CD4-positive, alpha-beta T cell treated with Interferon alpha-2 for 1 hour (primary cell): Measurements from ENCODE around the gene PACS2.
"Not testable (repeated sequence)": the region's sequence is repeated elsewhere in the genome, so short reads cannot be mapped to it uniquely, and the experiment has no call there.

ENCODE experiments used
- DNase-seq, 2 donors: peaks; one replicate each; pipeline ENCODE4 v3.0.0-alpha.2; 2020 to 2022

Gene PACS2

DNA sequence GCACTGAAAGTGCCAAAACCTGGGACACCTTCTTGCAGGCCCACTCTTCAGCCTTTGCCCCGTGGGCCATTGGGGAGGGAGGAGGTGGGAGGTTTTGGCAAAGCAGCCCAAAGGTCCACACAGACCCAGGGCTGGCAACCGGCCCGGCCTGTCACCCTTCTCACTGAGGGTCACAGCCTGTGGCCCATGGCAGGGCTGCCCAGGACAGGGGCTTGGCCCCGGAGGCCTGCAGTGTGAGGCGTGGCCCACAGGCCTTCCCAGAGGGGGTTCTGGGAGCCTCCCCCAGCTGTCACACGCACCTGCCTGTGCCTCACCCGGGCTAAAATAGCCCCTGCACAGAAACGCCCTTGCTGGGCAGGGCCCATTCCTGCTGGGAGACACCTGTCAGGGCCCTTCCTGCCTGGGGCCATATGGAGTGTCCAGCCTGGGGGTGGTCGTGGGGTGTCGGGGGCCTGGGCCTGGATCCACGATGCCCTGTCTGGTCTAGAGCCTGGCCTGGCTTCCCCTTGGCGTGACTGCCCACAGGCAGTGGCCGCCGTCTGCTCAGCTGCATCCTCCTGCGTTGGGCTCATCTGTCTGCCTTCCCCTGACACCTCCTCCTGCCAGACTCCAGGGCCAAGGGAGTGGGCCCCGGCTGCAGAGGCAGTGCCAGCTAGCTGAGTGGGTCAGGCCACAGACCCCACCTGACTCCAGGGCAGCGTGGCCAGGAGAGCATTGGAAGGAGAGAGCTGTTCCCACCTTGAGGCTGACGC lies 19.2 kb downstream of the PACS2 start:
- no peak for DNase-seq

DNA sequence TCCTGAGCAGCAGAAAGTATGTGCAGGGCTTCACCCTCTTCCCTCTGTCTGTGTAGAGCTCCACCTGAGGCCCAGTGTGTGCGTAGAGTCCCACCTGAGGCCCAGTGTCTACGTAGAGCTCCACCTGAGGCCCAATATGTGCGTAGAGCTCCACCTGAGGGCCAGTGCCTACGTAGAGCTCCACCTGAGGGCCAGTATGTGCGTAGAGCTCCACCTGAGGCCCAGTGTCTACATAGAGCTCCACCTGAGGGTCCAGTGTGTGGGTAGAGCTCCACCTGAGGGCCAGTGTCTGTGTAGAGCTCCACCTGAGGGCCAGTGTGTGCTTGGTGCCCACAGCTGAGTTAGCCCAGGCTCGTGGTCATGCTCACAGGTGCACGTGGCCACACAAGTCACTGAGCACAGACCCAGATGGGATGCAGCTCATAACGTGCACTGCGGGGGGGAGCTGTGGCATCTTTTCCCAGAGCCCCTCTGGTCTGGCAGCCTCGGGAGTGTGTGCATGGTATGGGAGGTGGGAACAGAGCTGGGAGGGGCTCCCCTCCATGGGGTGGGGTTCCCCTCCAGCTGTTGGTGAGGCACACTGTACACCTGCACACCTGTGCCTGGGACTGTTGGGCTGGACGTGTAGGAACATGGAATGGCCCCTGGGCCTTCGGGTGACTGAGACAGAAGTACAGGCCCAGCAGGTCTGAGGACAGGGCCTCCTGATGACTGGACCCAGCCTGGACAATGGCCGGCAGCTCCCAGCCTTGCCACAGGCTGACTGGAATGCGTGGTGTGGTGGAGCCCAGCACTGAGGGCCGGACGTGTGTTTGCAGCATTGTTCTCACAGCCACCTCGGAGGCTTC lies 20.1 kb downstream of the PACS2 start:
- no peak for DNase-seq

DNA sequence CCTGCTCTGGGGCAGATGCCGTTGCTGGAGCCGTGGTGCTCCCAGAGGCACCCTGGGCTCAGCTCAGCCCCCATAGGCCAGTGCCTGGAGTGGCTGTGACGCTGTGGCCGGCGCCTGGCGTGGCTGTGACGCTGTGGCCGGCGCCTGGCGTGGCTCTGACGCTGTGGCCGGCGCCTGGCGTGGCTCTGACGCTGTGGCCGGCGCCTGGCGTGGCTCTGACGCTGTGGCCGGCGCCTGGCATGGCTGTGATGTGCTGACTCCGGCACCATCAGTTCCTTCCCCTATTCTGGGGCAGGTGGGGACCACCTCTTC lies 20.6 kb downstream of the PACS2 start:
- not testable (repeated sequence) for DNase-seq

DNA sequence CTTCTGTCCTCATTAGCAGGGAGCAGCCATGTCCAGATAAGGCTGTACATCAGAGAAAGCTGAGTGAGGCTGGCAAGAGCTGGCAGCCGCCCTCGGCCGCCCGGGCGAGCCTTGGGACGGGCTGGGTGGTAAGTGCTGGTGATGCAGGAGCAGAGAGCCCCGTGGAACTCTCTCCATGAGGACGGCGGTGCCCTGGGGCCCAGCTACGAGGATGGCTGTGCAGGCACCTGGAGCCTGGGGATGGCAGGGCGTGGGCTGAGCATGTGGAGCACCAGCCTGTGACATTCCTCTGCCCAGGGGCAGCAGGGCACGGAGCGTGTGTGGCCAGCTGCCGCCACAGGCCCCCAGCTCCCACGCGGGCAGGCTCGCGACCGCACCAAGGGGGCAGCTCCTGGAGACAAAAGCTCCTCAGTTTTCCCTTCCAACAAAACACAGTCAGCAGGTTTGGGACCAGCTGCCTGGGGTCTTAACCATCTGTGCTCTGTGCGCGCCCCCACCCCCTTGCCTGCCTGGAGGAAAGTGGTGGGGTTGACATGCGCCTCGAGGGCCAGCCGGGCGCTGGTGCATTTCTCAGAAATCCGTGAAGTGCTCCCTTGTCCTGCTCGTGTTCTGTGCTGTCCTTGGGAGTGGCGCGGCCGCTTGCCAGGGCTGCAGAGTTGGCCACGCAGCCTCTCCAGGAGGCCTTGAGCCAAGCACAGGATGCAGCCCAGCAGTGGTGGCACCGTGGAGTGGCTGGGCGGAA lies 21.4 kb downstream of the PACS2 start:
- DNase-seq, result no peak

DNA sequence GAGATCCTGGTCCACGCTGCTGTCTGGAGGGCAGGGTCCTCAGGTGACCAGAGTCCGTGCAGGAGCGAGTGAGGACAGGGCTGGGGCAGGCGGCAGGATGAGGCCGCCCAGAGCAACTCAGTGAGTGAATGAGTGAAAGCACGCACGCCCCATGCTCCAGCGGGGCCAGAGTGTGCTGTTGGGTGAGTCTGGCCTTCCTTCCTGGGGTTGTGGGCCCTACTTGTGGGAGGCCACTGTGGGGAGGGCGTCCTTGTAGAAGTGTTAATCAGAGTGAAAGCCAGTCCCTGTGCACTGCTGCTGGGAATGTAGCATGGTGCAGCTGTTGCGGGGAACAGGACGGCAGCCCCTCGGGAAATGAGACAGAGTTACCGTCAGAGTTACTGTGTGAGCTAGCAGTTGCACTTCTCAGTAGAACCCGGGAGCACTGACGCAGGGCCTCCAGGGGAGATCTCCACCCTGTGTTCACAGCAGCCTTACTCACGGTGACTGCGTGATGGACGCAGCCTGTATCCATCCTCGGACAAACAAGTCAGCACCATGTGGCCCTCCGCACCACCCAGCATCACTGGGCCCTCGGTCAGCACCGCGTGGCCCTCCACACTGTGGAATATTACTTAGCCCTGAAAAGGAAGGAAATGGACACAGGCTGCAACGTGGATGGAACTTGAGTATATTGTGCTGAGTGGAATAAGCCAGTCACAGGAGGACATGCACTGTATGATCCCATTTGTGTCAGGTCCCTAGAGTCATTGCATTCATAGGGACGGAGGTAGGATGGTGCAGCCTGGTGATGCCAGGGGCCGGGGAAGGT lies 22.1 kb downstream of the PACS2 start:
- no peak for DNase-seq

DNA sequence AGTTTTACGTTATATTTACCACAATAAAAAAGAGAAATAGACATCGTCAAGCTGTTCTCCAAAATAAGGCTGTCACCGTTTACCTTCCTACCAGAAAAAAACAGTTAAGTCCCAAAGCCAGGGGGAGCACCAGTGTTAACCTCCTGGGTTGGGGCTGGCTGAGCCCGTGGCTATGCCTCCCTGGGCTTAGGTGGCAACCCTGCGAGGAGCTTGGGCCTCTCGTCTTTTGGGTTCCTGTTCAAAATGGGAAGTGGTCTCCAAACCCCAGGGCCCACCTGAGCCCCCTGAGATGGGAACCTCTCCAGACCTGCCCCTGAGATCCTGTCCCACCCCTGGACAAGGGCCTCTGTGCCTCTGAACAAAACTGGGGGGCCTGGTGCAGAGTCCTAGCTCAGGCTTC lies 22.9 kb downstream of the PACS2 start:
- DNase-seq, result no peak

DNA sequence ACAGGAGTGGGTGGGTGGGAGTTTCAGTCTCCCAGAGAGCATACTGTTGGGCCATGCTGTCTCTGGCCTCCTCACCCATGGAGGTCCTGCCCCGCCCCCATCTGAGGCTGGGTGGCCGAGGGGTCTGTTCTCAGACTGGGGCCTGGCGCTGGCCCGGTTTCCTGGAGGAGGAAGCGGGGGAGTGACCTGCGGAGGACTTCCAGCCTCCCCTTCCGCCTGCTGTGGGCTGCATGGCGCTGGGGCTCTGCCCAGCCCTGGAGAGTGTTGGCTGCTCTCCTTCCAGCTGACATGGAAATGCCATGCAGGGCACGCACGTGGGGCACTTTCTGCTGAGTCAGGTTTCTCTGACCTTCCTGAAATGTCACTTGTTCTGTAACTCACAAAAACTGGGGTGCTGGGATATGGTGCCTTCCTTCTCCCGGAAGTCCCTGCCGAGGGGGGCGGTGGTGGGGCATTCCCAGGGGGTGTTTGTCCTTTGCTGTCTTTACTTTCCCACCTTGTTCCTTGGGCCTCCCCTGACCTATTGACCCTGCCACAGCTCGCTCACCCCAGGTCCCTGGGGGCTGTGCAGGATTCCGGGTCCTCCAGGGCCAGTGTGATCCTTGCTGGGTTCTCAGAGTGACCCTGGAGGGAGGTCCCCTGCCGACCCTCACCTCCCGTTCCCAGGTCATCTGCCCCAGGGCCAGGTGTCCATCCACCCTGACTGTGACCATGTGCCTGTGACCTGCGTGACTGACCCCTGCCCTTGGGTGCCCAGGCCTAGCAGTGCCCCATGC lies 23.6 kb downstream of the PACS2 start:
- no peak for DNase-seq

DNA sequence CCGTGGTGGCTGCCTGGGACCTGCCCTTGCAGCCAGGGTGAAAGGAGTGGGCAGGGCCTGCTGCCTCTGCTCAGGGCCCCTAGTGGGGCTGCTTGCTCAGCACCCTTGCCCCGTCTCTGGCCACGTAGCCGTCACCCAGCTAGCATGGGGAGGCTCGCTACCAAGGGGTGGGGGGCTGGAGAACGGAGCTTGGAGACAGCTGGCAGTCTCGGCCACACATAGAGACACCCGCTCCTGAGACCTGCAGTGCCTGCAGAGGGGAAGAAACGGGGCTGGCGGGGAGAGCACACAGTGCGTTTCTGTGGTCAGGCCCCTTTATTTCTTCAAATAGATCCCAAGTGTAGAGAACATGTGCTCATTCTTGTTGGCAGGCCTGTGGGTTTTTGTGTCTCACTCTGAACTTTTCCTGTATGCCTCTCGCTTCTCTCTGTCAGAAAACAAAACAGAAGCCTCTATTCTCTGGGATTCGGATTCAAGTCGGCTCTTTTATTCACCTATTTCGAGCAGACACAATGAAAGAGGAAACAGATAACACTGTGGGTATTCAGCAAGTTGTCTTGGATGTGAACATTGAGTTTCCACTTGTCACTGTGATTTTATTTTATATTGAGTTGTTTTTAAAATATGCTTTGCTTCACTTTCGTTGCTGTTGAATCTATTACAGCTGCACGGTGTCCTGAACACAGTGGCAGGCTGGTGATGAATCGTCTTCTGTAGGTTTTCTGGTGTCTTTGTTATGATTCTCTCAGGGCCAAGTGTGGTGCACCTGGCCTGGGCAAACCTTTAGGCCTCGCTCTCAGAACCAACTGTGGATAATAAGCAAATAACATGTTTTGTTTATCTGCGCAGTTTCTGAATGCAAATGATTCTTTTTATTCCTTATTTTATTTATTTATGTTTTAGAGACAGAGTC lies 26.5 kb downstream of the PACS2 start:
- no peak for DNase-seq

DNA sequence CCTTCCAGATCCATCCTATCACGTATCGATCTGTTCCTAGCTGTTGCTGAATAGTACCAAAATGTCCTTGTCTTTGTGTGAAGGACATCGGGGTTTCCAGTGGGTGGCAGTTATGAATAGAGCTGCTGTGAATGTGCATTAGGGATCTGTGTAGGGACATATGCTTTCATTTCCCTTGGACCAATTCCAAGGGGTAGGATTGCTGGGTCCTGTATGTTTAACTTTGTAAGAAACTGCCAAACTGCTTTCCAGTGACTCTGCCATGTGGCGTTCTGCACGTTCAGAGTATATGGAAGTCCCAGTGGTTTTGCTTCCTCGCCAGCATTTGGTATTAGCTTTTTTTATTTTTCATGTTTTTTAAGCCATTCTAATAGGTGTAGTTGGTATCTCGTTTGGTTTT lies 28.6 kb downstream of the PACS2 start:
- no peak for DNase-seq

DNA sequence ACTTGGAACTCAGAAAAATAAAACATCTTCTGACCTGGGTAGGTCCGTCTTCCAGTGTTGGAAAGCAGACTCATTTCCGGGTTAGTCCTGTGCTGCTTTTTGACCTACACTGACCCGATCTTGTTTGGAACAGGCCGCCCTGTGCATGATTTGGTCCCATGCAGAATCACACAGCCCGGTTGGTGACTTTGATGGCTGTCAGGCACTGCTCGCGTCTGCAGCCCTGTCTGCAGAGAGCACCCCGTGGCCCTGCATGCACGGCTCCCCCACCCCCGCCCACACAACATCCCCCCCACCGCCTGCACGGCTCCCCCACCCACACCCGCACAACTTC lies 31.6 kb downstream of the PACS2 start:
- DNase-seq, result no peak

DNA sequence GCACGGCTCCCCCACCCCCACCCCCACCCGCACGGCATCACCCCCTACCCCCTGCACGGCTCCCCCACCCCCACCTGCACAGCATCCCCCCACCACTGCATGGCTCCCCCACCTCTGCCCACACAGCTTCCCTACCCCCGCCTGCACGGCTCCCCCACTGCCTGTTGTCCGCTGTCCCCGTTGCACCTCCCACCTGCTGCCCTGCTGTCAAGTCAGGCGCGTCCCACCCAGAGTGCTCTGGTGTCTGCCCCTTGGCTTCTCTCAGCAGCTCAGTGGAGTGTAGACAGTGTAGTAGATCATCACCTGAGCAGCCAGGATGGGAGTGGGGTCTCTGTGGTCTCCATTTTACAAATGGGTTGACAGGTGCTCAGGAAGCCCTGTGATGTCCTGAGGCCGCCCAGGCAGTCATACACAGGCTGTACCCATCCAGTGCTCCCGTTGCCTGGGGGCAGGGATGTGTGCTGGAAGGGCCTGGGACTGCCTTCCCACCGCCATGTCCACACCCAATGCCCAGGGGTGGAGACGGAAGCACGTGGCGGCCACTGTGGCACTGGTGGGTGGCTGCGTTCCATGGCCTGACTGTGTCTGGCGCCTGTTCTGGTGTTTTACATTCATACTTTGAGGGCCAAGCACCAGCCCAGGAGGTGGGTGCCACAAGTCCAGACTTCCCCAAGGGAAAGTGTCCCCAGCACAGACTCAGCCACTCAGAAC lies 32.5 kb downstream of the PACS2 start:
- no peak for DNase-seq

DNA sequence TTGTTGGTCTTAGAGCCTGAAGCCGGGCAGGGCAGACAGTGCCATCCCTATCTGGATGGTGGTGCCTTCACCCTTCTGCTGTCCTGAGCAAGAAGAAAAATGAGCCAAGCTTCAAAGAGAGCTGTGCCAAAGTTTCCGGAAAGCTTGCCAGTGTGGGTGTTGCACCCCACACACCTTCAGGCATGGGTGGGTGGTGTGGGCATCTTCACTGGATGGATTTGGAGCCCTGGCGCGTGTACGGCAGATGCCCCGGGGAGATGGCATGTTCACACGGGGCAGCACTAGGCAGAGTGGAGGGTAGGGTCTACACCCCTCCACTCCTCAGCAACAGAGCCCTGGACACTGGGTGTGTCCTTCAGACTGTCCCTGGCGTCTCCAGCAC lies 33.0 kb downstream of the PACS2 start:
- DNase-seq, result no peak

DNA sequence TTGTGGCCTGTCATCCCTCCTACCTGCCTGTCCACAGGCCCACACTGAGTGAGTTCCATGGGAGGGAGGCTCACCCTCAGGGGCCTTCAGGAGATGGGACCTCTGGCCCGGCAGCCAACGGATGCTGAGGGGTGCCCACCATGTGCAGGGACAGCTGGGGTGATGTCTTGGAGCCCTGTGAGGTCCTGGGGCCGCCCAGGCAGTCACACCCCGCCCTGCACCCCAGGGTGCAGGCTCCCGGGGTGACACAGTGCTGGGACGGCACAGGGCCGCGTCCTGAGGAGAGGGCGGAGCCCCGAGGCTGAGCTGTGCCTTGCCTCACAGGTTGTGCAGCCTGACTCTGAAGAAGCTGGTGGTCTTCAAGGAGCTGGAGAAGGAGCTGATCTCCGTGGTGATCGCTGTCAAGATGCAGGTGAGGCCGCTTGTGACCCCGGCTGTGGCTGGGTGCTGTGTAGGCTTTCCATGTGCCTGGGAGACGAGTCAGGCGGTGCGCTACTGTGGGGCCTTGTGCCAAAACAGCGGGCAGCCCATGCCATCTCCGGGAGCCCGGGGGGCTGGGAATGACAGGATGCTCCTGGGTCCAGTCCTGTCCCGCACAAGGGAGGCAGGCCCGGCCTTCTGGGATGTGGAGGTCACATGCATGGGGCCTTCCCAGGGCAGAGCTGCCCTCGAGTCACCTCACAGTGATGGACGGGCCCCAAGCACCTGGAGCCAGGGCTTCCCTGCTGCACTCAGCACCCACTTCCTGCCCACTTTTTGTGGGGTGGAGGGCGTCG lies 33.8 kb downstream of the PACS2 start:
- DNase-seq, result no peak

DNA sequence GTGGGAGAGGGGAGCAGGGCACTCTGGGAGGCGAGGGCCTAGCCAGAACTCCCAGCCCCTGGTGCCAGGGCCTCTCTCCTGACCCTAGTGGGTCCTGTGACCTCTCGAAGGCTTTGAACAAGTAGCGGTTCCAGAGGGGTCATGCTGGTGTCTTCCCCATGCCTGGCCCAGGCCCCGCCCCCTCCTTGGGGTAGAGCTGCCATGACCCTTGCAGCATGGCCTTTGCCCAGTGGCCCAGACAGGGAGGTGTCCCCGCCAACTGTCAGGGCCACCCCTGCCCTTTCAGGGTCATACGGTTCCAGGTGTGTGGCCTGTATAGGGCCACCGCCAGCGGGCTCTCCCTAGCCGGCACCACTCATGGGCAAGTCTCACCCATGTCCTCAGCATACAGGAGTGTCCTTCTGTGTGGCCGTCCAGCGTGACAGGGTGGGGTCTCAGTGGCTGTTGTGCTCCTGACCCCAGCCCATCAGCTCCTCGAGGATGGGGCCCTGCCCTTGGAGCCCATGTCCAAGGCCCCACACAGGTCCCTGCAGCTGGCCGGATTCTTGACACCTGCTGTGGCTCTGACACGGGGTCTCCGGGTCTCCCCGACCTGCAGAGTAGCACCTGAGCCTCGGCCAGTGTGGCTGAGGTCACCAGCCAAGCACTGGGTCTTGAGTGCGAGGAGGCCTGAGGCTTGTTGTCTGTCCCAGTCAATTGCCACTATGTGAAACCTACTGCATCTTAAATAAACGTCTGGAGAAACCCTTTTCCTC lies 34.6 kb downstream of the PACS2 start:
- no peak for DNase-seq

DNA sequence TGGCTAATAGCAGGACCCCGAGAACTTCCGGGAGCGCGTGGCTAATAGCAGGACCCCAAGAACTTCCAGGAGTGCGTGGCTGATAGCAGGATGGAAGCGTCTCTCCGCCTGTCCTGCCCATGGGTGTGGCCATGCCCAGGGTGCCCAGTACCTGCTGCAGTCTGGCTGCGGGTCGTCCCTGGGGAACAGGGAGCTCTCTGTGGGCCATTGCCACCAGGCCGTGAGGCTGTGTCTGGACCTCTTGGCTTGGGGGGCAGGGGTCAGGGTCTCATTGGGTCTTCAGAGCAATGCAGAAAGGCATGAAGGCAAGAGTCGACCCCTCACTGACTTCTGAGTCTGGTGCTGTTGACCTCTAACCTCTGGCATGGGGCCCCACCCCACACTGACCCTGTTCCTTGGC lies 35.4 kb downstream of the PACS2 start:
- DNase-seq, result no peak

DNA sequence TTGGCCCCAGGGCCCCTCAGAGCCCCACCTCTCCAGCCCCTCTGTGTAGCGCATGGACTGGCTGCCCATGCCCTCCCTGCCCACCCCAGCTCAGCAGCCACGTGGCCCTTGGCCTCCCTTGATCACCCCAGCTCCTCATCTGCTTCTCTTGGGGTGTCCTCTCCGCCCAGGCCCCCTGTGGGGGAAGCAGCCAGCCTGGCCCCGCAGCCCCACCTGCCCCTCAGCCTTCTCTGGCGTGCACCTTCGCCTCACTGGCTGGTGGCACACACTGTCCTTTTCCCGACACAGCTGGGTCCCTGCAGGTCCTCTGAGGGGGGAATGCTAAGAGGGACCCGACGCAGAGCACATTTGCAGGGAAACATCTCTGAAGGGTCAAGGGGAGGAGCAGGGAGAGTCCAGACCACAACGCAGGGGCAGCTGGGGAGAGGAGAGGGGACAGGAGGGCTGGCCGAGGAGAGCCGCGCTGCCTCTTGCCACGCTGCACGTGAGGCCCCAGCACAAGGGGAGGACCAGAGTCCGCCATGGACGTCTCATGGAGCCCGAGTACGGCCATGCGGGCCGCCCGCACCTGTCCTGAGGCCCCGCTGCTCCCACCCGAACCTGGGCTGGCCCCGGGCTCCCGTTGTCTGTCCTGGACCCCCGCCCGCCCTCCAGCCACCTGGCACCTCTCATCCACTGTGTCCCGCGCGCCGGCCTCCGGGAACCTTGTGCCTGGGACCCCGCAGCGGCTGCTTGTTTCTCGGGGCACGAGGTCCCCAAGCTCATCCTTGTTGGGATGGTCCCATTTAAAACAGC lies 36.1 kb downstream of the PACS2 start:
- no peak for DNase-seq

DNA sequence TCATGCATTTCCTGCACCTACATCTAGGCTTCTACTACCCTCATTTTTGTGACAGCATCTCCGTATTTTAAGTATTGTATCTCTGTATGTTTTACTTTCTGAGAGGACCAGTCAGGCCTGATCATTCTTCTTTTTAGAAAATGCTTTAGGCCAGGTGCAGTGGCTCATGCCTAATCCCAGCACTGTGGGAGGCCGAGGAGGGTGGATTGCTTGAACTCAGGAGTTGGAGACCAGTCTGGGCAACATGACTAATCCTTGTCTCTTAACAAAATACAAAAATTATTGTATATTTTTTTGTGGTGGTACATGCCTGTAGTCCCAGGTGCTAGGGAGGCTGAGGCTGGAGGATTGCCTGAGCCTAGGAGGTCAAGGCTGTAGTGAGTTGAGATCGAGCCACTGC lies 36.9 kb downstream of the PACS2 start:
- no peak for DNase-seq
